H1 (cell line): Measurements from ENCODE around the gene TANC1. TPM values are rescaled to one million over a fixed set of nuclear protein-coding genes. Genes with fewer than 3 reads are reported as not detected.

ENCODE experiments used
- CTCF ChIA-PET: fragments of 300-600 bp; sonication (Branson Sonifier 250); formaldehyde crosslinking; loops from one replicate; lab custom pipeline; 2021; ENCODE audit not compliant: partially characterized antibody; lab: Charles Lee
- POLR2A ChIA-PET: fragments of 300-600 bp; sonication (Branson Sonifier 250); formaldehyde crosslinking; loops from one replicate; lab custom pipeline; 2021; ENCODE audit warnings: inconsistent platforms; ENCODE audit not compliant: partially characterized antibody; lab: Charles Lee
- DNase-seq, 2 experiments: peaks; one replicate each; pipeline versions ENCODE4 v3.0.0 to v3.0.0-alpha.2; 2010 to 2022; ENCODE audit warnings: low spot score in 2 of 2, low read depth in 1 of 2, mixed read lengths in 1 of 2
- FAIRE-seq: peaks from 2 replicates; lab custom pipeline; 2011; peaks lifted over from hg19 to GRCh38; lab: Jason Lieb, UNC
- H2AFZ ChIP-seq: 2 replicates; pipeline ENCODE4 v1.8.1; 2012; ENCODE audit warnings: low read length, inconsistent platforms
- H2AK5ac ChIP-seq: 2 replicates; pipeline ENCODE4 v1.6.1; 2013; ENCODE audit warnings: low read depth, low read length
- H2BK120ac ChIP-seq: replicated peaks from 2 replicates; pipeline ENCODE3; 2013; ENCODE audit warnings: low read depth, low read length, inconsistent platforms
- H2BK12ac ChIP-seq: 2 replicates; pipeline ENCODE4 v1.6.1; 2013; ENCODE audit warnings: low read depth, low read length
- H2BK15ac ChIP-seq: 2 replicates; pipeline ENCODE4 v1.6.1; 2013; ENCODE audit warnings: low read length
- H2BK20ac ChIP-seq: 2 replicates; pipeline ENCODE4 v1.6.1; 2013; ENCODE audit warnings: low read length
- H2BK5ac ChIP-seq: 2 replicates; pipeline ENCODE4 v1.6.1; 2013; ENCODE audit warnings: low read depth, low read length
- H3K14ac ChIP-seq: 2 replicates; pipeline ENCODE4 v1.6.1; 2013; ENCODE audit warnings: inconsistent platforms; ENCODE audit not compliant: insufficient read length
- H3K18ac ChIP-seq: 2 replicates; pipeline ENCODE4 v1.6.1; 2013; ENCODE audit warnings: low read length; ENCODE audit errors: extremely low read depth
- H3K23ac ChIP-seq: 2 replicates; pipeline ENCODE4 v1.6.1; 2013; ENCODE audit warnings: inconsistent platforms; ENCODE audit not compliant: insufficient read length
- H3K23me2 ChIP-seq: 2 replicates; pipeline ENCODE4 v1.6.1; 2013; ENCODE audit warnings: low read depth, low read length
- H3K27ac ChIP-seq: 2 replicates; pipeline ENCODE4 v1.6.1; 2011; ENCODE audit warnings: low read depth, low read length, inconsistent platforms
- H3K27me3 ChIP-seq, 4 experiments: replicated peaks in 1 of 4; 1 replicate in 1 of 4; 2 replicates in 3 of 4; pipeline versions ENCODE4 v1.6.1 to v1.8.1; 2011 to 2013; ENCODE audit warnings: low read length in 3 of 4, mild to moderate bottlenecking in 3 of 4, inconsistent platforms in 2 of 4, mixed read lengths in 2 of 4, moderate library complexity in 1 of 4; ENCODE audit not compliant: control insufficient read depth in 3 of 4, insufficient read depth in 3 of 4; ENCODE audit errors: extremely low read depth in 1 of 4
- H3K36me3 ChIP-seq, 4 experiments: 2 replicates each; pipeline versions ENCODE4 v1.6.1 to v1.8.1; 2011 to 2013; ENCODE audit warnings: mild to moderate bottlenecking in 4 of 4, low read length in 3 of 4, moderate library complexity in 2 of 4, control low read depth in 1 of 4, inconsistent platforms in 1 of 4; ENCODE audit not compliant: insufficient read depth in 4 of 4, control insufficient read depth in 2 of 4
- H3K4ac ChIP-seq: replicated peaks from 2 replicates; pipeline ENCODE3; 2013; ENCODE audit warnings: low read length, low read depth, mixed read lengths, inconsistent platforms; ENCODE audit not compliant: insufficient read length
- H3K4me1 ChIP-seq, 4 experiments: replicated peaks in 1 of 4; 1 replicate in 1 of 4; 2 replicates in 3 of 4; pipeline versions ENCODE4 v1.6.1 to v1.8.1; 2011 to 2013; ENCODE audit warnings: low read length in 3 of 4, inconsistent platforms in 2 of 4, mixed read lengths in 1 of 4; ENCODE audit not compliant: insufficient read depth in 4 of 4, control insufficient read depth in 3 of 4
- H3K4me2 ChIP-seq, 2 experiments: 2 replicates each; pipeline versions ENCODE4 v1.6.1 to v1.8.1; 2011 to 2013; ENCODE audit warnings: low read depth in 2 of 2, low read length in 2 of 2, control low read depth in 1 of 2, inconsistent platforms in 1 of 2, mild to moderate bottlenecking in 1 of 2; ENCODE audit not compliant: insufficient read depth in 1 of 2
- H3K4me3 ChIP-seq, 4 experiments: fragments of 200-600, 300-600 bp in 1 of 4; sonication (generic), shearing (Covaris generic), sonication (Bioruptor Twin) in 1 of 4; 2 replicates each; pipeline versions ENCODE4 v1.5.1 to v1.8.1; 2011 to 2016; ENCODE audit warnings: low read length in 4 of 4, low read depth in 3 of 4, control low read depth in 2 of 4, inconsistent platforms in 2 of 4, mild to moderate bottlenecking in 2 of 4, mixed read lengths in 1 of 4, moderate library complexity in 1 of 4; ENCODE audit not compliant: insufficient read depth in 2 of 4; ENCODE audit errors: extremely low read depth in 1 of 4
- H3K56ac ChIP-seq: replicated peaks from 2 replicates; pipeline ENCODE3; 2013; ENCODE audit warnings: low read depth, mild to moderate bottlenecking, mixed read lengths, low read length, inconsistent platforms; ENCODE audit not compliant: insufficient read length
- H3K79me1 ChIP-seq: 2 replicates; pipeline ENCODE4 v1.6.1; 2013; ENCODE audit warnings: low read depth, low read length, control low read depth
- H3K79me2 ChIP-seq, 2 experiments: 2 replicates each; pipeline versions ENCODE4 v1.6.1 to v1.8.1; 2012 to 2013; ENCODE audit warnings: low read length in 2 of 2, mild to moderate bottlenecking in 2 of 2, inconsistent platforms in 1 of 2; ENCODE audit not compliant: insufficient read depth in 2 of 2, control insufficient read depth in 1 of 2
- H3K9ac ChIP-seq, 4 experiments: replicated peaks in 1 of 4; 1 replicate in 1 of 4; 2 replicates in 3 of 4; pipeline versions ENCODE4 v1.6.1 to v1.8.1; 2011 to 2013; ENCODE audit warnings: low read depth in 3 of 4, low read length in 3 of 4, control low read depth in 2 of 4, mild to moderate bottlenecking in 2 of 4, moderate library complexity in 2 of 4, inconsistent platforms in 1 of 4; ENCODE audit errors: extremely low read depth in 1 of 4
- H3K9me3 ChIP-seq, 2 experiments: 2 replicates each; pipeline versions ENCODE4 v1.6.1 to v1.8.1; 2012 to 2013; ENCODE audit warnings: mild to moderate bottlenecking in 2 of 2, moderate library complexity in 2 of 2, control low read depth in 1 of 2, inconsistent platforms in 1 of 2, low read depth in 1 of 2, low read length in 1 of 2, mixed read lengths in 1 of 2; ENCODE audit not compliant: insufficient read depth in 2 of 2
- H4K20me1 ChIP-seq, 2 experiments: replicated peaks in 1 of 2; 2 replicates each; pipeline versions ENCODE3 to v1.8.1; 2011 to 2013; ENCODE audit warnings: inconsistent platforms in 2 of 2, low read length in 2 of 2, mild to moderate bottlenecking in 1 of 2; ENCODE audit not compliant: insufficient read depth in 2 of 2, control insufficient read depth in 1 of 2
- H4K5ac ChIP-seq: 2 replicates; pipeline ENCODE4 v1.6.1; 2013; ENCODE audit warnings: low read length, low read depth, mixed read lengths, inconsistent platforms; ENCODE audit not compliant: insufficient read length
- H4K8ac ChIP-seq: 2 replicates; pipeline ENCODE4 v1.8.0; 2013; ENCODE audit warnings: mild to moderate bottlenecking, moderate library complexity, low read length, inconsistent platforms; ENCODE audit not compliant: insufficient read depth; ENCODE audit errors: extremely low read depth
- H4K91ac ChIP-seq: replicated peaks from 2 replicates; pipeline ENCODE3; 2013; ENCODE audit warnings: low read length, mixed read lengths, inconsistent platforms; ENCODE audit not compliant: insufficient read length
- CTBP2 ChIP-seq: IDR thresholded peaks from 2 replicates; pipeline ENCODE4 v1.7.0; 2011; ENCODE audit warnings: borderline replicate concordance, mild to moderate bottlenecking, moderate library complexity, mixed read lengths, low read length; ENCODE audit not compliant: insufficient read depth, insufficient read length
- KDM4A ChIP-seq: IDR thresholded peaks from one replicate; pipeline ENCODE4 v1.7.1; 2012; ENCODE audit warnings: low read depth, mild to moderate bottlenecking, moderate library complexity, low read length, inconsistent platforms; ENCODE audit not compliant: severe bottlenecking
- TEAD4 ChIP-seq: IDR thresholded peaks from 2 replicates; pipeline ENCODE4 v1.6.1; 2012; ENCODE audit warnings: low read depth, low read length, inconsistent platforms, mixed read lengths
- WGBS, 2 experiments: shearing (Covaris generic) in 1 of 2; methylation state at CpG; one replicate each; pipeline versions ENCODE4 v1.1.6 to v1.1.7; 2013 to 2015; ENCODE audit warnings: low lambda C conversion rate in 2 of 2, mixed read lengths in 2 of 2, inconsistent platforms in 1 of 2, low coverage in 1 of 2, missing lambda C conversion rate in 1 of 2; ENCODE audit not compliant: insufficient replicate concordance in 2 of 2, insufficient coverage in 1 of 2, insufficient read length in 1 of 2; ENCODE audit errors: extremely low coverage in 1 of 2, missing lambda C conversion rate in 1 of 2; 5-methylcytosine and 5-hydroxymethylcytosine counted together
- polyA plus RNA-seq, 7 experiments: library from polyadenylated mRNA; depleted of rRNA in 3 of 7; stranded (reverse) in 5 of 7; unstranded in 2 of 7; fragments of >200 nt in 5 of 7; fragments of 200-250 nt in 2 of 7; gene quantifications; 1 replicate in 5 of 7; 2 replicates in 1 of 7; 4 replicates in 1 of 7; pipeline versions ENCODE4 v1.2.1 to v1.2.3, GENCODE V29; 2011 to 2013; ENCODE audit warnings: missing spikeins in 2 of 7, mixed read lengths in 2 of 7
- total RNA-seq: library from RNA; stranded (reverse); fragmentation: NEBNext Ultra II Directional; extraction: Animal tissue kit (Norgen Biotek cat#: 25700); gene quantifications from 2 replicates; pipeline ENCODE4 v1.2.1, GENCODE V29; 2021

The TANC1 gene
- total and polyA plus RNA-seq, 2 of the 8 experiments (the other 6 are each of a cell fraction or from before 2014, with no cell fraction given), result 4.1 to 7.6 TPM

- Histone ChIP-seq H2BK15ac (no peak overlapping the region), H2BK12ac (no peak overlapping the region), H3K9ac (no peak overlapping the region), H3K9me3 (no peaks in the 10 kb centered on the region), H3K4me3 (no peak overlapping the region), H3K14ac (no peak overlapping the region), H3K4me1 (peaks cover 0 to 8% (median 2%) of the 10 kb centered on the region in 4 experiments; a peak in 3 of 7 replicates), H3K4me2 (no peak overlapping the region), H3K23me2 (no peaks in the 10 kb centered on the region), H2AFZ (no peak overlapping the region), H3K23ac (no peak overlapping the region), H4K91ac (no peak overlapping the region), H2AK5ac (no peak overlapping the region)
- ChIA-PET CTCF (interaction anchor here (0.6 to 6.6 kb wide), 8 partner anchors 10 to 464 kb away, joined by 3 to 43 read pairs (median 5); no protein-coding TSS in a partner anchor), POLR2A (interaction anchor here (0.6 kb wide), 1 partner anchor 11 kb away, joined by 3 read pairs; no protein-coding TSS in a partner anchor)
- TF ChIP-seq CTBP2 (no peak), TEAD4 (no peak), KDM4A (no peak)
- TF ChIP-seq, all 59 proteins: peak for 0
- Histone ChIP-seq H4K5ac (no peak overlapping the region), H3K56ac (no peak overlapping the region), H3K18ac (no peak overlapping the region), H2BK20ac (no peak overlapping the region), H4K8ac (no peak overlapping the region), H3K79me2 (no peaks in the 10 kb centered on the region), H3K36me3 (no peaks in the 10 kb centered on the region), H3K27me3 (no peaks in the 10 kb centered on the region), H3K4ac (no peak overlapping the region), H2BK120ac (no peak overlapping the region), H3K27ac (no peak overlapping the region), H3K79me1 (no peaks in the 10 kb centered on the region), H2BK5ac (no peak overlapping the region), H4K20me1 (no peaks in the 10 kb centered on the region)
- DNase-seq (no peak), FAIRE-seq (no peak)
- 90% methylated on average over 8 of the region's 8 CpGs; no CpG with 5 or more reads in 1 of the 2 experiments for WGBS, 2 experiments
These were observed 181.9 kb downstream of the TANC1 start for GRCh38 chr2:159150280-159150746.
